GM18858 (cell line): Measurements from ENCODE around the gene PLCL2.

ENCODE experiments used
- ATAC-seq: cut with Tn5 transposase; IDR thresholded peaks from one replicate; pipeline ENCODE4 v1.9.1; 2021; ENCODE audit not compliant: unreplicated experiment

PLCL2 gene

DNA sequence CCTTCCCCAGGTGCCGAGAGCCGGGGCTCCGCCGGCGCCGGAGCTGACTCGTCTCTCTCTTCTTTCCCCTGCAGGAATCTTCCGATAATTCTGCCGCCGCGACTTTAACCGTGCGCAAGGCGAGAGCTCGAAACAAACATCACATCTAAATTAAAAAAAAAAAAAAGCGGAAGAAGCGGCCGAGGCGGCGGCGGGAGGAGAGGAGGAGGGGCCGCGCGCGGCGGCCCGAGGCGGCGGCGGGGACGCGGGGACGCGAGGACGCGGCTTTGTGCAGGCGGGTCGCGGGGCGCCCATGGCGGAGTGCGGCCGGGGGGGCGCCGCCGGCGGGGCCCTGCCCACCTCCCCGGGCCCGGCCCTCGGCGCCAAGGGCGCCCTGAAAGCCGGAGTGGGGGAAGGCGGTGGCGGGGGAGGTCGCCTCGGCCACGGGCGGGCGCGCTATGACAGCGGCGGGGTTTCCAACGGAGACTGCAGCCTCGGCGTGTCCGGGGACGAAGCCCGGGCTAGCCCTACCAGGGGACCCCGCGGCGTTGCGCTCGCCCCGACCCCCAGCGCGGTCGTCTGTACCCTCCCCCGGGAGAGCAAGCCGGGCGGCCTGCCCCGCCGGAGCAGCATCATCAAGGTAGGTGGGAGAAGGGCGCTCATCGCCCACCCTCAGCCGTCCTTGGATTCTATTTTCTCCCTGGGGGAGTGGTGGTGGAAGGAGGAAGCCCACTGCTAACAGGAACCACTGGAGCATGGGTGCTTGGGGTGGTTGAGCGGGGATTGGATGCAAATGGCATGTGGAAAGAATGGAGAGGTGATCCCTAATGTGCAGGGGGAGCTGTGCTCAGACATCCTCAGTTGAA, at the start of gene PLCL2:
TSS of gene PLCL2 (plus strand) at position 208 of the 845 bp plus-strand sequence. CDS start at position 293, 85 bp downstream.
- ATAC-seq, result peak; percentile 15

DNA sequence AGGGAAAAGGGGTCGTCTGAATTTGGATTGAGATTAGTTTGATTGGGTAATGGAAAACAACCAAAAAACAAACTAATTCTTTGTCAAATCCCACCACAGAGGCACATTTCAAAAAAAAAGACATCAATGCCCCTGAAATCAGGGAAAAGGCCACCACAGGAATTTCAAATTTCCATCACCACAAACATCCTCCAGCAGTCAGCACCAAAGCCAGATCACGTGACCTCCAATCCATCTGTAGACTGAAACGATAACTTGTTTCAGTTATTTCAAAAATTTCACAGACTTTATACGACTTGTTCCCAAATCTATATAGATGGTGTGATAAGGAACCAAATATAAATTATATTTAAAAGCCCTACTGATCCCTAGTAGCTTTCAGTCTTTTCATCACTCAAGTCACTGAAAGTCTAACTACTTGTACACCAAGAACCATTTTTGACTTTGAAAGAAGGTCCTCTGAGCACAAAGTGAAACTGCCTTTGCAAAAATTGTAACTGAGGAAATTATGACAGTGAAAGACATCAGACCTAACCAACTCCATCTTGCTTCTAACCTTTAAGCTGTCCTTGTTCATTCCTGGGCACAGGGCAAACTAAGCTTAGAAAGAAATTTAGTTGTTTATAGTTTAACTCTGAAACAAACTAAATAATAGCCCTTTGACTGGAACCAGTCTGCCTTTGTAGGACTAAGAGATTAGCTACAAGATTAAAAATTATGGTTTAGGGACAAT, 48.1 kb upstream of the PLCL2 start:
- no peak for ATAC-seq

DNA sequence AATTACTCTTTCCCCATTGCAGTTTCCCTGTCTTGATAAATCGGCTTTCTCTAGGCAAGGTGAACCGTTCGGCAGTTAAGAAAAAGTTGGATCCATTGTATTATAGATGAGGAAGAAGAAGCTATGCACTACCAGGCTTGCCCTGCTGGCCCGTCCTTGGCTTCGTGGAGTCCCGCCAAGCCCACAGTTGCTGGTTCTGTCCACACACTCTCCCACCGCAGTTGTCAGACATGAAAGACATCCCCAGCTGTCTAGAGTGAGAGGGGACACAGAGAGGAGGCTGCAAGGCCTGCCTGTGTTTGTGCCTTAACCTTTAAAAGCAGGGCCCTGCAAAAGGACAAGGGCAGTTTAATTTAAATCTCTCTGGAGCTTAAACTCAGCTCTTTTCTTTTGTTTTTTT, 47.2 kb upstream of the PLCL2 start:
- ATAC-seq, result no peak

DNA sequence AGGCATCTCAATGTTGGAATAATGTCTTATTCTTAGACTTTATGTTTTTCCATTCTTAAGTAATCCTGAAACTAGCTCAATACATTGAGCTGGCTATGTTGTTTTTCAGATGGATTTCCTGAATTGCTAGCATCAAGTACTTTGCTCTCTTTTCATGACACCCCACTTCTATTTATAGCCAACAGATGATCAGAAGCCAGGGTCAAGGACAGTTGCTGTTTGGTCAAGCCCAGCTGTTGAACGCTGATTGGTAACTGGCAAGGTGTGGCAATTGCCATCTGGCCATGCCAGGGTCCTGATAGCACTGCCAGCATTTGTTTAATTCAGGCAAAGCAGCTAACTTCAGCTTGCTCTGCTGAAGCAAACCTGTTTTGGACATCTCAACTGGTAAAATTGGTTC, 46.2 kb upstream of the PLCL2 start:
- no peak for ATAC-seq

DNA sequence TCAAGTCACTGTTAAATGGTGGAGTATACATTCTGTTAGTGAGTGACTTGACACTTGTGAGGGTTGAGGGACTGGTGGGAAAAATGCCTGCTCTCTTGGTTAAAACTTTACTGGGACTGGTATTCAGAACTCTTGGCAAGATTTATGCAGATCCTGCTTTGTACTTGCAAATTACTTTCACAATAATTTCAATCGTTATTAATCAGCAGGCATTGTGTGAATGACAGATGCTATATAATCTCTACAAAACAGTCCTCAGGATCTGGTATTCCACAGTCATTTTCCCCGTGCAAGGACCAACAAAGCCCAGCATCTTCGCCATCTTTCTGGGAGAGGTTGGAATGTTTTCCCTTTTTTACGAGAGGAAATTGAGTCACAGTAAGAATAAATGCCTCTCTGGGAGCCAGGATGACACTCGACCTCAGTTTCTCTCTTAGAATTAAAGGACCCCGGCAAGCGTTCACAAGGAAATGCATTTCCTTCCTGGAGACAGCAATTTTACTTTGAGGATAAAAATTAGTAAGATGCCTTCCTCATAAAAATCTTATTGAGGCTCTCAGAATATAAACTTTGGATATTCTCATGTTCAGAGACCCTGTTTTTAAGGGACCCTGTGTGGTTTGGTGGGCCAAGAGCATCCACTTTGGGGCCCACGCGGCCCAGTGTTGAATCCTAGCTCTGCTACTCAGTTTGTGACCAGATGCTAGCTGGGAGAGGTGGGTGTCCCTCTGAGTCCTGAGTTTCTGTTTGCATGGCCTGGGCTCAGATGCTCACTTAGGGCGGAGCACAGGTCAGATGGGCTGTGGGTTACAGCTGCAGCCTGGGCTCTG, 45.3 kb upstream of the PLCL2 start:
- no peak for ATAC-seq

DNA sequence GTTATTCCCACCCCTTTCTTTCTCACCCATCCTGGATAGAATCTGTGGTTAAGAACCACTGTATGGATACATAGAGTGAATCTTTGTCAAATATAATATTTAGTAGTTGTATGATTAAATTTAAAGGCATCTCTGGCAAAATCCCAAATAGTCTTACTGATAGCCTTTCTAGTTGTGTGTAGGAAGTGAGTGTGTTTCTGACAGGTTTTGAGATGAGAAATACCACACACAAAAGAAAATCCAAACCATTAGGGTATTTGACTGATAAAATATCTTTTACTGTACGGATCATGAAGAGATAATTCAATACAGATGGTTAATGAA, 44.7 kb upstream of the PLCL2 start:
- no peak for ATAC-seq

DNA sequence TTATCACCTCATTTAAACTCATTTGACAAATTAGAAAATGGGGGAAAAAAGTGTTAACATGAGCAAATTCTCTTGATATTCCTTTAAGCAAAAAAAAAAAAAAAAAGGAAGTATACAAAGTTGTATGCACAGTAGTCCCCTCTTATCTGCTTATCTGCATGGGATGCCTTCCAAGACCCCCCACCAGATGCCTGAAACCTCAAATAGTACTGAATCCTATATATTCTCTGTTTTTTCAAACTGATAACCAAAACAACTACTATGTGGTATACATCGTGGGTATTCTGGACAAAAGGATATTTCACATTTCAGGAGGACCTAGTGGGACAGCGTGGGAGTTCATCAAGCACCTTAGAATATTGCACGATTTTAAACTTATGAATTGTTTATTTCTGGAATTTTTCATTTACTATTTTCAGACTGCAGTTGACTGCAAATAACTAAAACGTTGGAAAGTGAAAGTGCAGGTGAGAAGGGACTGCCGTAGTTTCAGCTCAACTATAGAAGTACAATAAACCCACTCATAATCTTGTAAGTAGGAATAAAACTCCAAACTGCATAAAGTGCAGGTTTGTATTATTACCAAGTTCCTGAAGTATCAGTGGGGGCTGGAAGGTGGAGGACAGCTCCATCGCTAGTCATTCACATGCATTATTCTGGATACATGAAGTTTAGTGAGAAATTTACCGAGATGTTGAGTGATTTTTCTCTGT, 43.6 kb upstream of the PLCL2 start:
- ATAC-seq, result no peak

DNA sequence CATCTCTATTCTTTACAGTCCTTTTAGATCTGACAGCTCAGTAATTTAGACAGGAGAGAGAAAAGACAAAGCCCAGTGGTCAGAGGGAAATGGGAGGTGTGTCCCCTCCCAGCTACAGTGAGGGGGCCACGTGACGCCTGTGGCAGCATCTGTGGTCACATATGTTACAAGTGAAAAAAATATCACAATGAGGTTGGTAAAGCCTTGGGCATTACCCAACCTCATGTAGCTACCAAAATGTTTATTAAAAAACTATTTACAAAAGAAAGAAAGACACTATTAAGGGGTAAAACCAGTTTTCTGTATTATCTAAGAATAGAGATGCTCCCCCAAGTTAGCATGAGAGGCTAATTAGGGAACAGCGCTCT, 42.9 kb upstream of the PLCL2 start:
- ATAC-seq, result peak; percentile 52

DNA sequence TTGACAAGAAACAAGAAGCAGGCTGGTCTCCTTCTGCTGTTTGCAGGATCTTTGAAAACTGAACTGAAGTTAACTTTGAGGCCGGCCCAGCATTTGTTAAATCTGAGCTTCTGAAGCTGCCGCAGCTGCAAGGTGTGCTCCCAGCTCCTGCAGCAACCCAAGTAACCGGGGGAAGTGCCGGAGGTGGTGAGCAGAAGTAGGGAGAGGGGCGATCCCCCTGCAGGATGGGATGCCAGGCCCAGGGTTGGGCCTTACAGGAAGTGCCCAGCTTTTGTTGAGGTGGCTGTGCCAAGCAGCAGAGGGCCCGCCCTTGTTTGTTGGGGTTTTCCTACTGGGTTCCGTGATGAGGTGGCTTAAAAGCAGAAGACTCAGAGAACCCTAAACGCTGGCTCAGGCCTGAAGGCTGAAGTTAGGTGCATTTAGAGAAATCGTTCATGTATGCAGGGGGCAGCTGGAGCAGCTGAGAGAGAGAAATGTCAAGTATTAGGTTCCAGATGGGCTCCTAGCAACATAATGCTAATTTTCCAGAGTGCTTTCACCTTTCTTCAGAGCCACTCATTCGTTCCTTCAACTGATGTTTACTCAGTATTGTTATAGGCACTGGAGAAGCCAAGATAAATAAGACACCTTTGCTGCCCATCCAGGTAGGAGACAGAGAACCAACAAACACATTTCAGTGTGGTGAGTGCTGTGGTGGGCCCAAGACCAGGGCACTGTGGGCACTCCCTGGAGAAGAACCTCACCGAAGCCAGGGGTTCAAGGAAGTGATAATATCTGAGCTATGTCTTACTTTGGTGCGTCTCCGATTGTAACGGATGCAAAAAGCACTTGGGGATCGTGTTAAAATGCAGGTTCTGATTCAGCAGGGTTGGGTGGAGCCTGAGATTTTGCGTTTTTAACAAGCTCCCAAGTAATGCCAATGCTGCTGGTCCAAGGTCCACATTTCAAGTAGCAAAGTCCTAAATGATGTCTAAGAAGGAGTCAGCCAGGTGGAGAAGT, 42.2 kb upstream of the PLCL2 start:
- peak; percentile 69 for ATAC-seq

DNA sequence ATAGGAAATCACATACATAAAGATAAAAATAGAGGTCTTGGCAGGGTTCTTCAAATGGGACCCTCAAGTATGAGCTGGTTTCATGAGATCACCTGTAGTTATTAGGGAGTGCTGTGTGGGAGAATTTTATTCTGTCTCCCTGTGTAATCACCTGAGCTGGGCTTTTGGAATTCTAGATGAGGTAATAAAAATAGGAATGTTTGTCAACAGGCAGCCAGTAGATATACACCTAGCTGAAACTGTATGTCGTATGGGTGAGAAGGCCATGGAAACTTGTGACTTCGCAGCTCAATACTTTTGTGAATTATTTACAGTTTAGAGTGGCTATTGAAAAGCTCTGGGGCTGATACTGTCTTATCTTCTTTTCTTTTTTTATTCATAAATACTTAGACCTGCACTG, 40.5 kb upstream of the PLCL2 start:
- ATAC-seq, result no peak

DNA sequence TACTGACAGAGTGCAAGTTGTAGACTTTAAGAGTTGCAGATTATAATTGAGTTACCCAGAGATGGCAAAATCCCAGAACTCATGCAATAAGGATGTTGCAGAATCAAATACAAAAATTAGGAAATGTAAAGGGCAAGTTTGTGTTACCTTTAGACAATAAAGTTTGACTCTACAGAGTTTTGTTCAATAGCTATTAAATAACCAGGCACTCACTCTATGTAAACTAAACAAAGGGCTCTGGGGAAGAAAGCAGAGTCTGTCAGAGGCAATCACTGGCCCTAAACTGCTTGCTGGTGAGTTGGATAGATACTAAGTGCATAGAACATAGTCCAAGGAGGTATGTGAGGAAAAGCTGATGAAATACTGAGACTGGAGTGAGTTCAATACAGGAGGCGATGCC, 40.0 kb upstream of the PLCL2 start:
- no peak for ATAC-seq

DNA sequence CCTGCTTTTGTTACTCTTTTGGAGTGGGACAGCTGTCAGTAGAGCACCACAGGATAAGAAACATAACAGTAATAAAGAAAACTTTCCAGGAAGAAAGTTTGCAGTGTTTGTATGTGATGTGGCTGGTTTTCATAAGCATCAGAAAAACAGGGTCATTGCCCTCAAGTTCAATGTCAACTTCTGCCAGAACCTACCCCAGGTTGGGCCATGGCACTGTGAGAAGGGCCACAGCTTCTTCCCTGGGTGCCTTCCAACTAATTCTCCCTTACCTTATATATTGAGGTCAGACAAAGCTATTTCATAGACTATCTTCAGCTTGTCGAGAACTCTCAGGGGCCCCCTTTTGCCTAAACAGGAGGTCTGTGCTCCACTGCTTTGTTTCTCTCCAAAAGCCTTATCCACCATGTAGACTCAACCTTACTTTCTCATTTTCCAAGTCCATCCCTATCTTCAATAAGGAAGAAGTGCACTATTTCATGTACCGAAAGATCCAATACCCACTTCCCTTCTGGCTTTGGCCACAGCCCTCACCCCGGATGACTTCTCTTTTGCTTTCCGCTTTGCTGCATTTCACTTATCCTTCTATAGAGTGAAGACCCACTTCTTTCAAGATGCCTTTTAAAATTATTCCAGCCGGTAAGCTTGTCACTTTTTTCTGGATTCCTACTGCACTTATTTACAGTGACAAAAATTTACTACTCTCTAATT, 38.2 kb upstream of the PLCL2 start:
- no peak for ATAC-seq

DNA sequence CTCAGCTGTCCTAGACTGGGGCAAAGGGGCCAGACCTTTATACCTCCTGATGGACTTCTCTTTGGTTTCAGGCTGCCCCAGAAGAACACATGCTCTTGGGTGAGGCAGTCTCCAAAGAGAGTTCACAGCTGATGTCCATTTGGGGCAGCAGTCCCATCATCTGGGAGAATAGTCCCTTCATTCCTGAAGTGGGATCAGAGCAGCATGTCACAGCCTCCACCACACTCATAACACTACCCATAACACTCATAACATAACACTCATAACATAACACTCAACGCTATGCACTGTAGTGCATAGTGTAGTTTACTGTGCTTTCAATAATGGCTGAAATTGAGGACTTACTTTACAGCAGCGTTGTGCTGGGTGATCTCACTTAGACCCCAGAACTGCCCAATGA, 36.7 kb upstream of the PLCL2 start:
- ATAC-seq, result peak; percentile 76

DNA sequence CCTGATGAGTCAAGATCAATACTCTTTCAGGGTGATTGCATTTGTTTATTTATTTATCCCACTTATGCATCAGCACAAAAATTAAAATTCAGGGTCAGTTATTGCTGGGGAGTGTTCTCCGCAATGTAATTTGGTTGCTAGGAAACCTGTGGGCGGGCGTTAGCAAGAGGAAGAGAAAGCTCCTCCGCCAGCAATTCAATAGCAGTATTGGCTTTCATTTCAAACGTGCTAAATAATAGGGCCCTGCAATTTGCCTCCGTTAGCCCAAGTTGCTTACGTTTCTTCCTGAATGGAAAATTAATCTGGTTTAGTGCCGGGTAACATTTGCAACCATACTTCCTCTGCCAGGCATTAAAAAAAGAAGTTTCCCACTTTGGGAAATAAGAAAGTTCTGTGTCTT, 35.5 kb upstream of the PLCL2 start:
- peak; percentile 71 for ATAC-seq

DNA sequence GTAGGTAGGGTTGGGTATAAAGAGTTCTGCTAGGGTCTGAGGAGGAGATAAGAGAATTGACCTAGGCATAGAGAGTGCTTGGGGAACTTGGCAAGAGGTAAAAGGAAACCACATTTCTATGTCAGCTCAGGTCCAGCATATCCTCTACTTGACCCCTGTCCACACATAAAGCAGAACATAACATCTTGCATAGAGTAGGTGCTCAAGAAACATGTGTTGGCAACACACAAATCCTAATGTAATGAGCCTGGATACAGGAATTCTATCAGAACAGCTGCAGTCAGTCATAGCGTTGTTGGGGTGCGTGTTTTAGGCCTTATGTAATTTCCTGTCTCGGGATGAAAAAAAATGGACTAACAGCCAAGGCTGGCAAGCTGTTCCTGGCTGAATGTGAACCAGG, 35.0 kb upstream of the PLCL2 start:
- no peak for ATAC-seq

DNA sequence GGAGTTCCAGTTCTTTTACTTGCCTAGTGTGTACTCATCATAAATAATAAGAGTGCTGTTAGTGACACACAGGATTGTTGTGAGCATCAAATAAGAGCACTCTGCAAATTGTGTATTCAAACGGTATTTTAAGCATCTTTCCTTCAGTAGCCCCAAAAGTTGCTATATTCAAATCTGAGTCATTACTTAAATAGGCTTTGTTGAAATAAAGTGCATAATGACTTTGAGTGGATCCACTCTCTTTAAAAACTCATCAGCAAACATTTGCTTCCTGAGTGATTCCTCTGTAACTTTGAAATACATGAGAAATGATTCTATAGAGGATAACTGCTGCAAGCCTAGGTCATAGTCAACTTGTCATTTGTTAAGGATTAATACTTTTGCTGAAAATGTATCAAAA, 29.3 kb upstream of the PLCL2 start:
- ATAC-seq, result no peak

DNA sequence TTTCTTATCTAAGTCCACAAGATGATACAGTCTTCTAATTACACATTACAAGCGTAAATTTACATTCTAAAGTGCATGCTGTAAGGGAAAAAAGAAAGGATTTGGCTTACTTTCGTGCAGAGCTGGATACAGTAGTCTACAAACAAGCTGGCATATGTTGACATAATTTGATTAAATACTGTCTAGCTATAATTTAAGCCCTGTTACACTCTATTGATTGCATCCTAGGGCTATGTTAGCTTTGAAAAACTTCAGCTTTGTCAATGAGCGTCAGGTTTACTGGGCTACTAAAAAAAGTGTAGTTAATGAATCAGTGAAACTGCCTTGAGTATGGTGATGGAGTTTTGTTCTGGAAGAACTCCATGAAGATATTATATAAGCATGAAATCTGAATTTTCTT, 24.5 kb upstream of the PLCL2 start:
- ATAC-seq, result no peak

DNA sequence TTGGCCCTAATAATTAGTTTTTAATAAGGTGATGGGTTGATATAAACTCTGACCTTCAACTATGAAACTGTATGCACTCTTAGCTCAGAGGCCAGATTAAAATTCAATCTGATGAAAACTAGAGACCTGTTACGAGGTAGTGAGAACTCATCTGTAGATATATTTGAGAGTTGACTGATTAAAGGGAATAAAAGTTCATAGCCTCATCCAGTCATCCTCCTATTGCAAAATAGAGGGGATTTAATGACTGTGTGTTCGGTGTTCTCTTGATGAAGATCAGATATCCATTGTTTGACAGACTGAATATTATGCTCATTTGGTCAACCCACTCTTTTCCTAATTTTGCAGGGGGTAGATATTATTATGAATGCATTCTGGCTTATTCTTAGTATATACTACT, 23.3 kb upstream of the PLCL2 start:
- no peak for ATAC-seq

DNA sequence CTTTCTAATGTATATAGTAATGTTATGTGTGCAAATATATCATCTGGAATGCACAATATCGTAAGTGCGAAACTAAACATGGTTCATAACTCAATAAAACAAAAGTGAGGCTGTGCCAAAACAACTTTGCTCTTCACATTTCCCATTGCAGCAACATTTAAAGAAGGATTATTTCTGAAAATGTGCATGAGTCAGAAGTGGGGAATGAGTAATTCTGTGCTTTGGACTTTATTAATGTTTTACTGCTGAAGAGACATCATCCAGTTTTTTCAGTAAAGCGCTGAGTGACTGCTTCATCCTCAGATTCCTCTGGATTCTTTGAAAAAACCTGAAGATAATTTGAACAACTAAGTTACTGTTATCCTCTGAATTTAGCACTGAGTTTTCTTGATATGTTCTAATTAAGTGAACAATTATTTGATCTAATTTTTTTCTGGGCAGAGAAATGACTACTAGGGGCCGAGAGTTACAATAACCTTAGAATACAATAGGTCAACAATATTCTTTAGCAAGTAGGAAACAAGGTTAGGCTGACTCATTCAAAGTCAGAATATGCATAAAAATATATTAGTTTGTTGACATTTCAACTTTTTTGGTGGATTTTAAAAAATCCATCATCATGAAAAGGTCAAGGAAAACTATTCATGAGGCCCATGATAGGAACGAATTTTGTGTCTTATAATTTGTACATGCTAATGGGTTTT, 20.0 kb upstream of the PLCL2 start:
- no peak for ATAC-seq
